OCI-LY3 (cell line): ENCODE measurements around the gene MEMO1.
"Not testable (repeated sequence)": the region's sequence is repeated elsewhere in the genome, so short reads cannot be mapped to it uniquely, and the experiment has no call there.

Source experiments
- CTCF ChIP-seq: fragments of 200-600, 300-600 bp; sonication (generic); IDR thresholded peaks from 2 replicates; pipeline ENCODE4 v1.5.1; 2014; ENCODE audit warnings: antibody characterized with exemption, low read length, low read depth
- EZH2phosphoT487 ChIP-seq: fragments of 200-600 bp; shearing (Covaris generic); IDR thresholded peaks from 2 replicates; pipeline ENCODE4 v1.6.1; 2018; ENCODE audit warnings: antibody characterized with exemption, mixed run types, low read depth

- not testable (repeated sequence) for TF ChIP-seq CTCF, EZH2phosphoT487
Measured at GRCh38 chr2:32018789-32019482, 8.1 kb upstream of the MEMO1 start.
